LNCaP clone FGC (cell line): ENCODE data around the gene COA8.

ENCODE experiments used
- DNase-seq: peaks from one replicate; pipeline ENCODE4 v3.0.0-alpha.2; 2011; ENCODE audit warnings: low read depth
- H3K4me3 ChIP-seq: 2 replicates; pipeline ENCODE4 v1.5.1; 2011; ENCODE audit warnings: mild to moderate bottlenecking, low read depth, low read length, control low read depth
- TF ChIP-seq, protein P1 (sequence below): IDR thresholded peaks from 2 replicates; pipeline ENCODE4 v1.5.1; 2012; ENCODE audit warnings: mild to moderate bottlenecking; ENCODE audit not compliant: control insufficient read depth, insufficient read depth; ENCODE audit errors: extremely low read depth

COA8 gene

GRCh38 chr14:103519043-103519836 is 43.5 kb upstream of the COA8 start:
- H3K4me3 ChIP-seq, result peak overlapping the region; percentile 88
- no peak for DNase-seq
- TF ChIP-seq, protein P1, sequence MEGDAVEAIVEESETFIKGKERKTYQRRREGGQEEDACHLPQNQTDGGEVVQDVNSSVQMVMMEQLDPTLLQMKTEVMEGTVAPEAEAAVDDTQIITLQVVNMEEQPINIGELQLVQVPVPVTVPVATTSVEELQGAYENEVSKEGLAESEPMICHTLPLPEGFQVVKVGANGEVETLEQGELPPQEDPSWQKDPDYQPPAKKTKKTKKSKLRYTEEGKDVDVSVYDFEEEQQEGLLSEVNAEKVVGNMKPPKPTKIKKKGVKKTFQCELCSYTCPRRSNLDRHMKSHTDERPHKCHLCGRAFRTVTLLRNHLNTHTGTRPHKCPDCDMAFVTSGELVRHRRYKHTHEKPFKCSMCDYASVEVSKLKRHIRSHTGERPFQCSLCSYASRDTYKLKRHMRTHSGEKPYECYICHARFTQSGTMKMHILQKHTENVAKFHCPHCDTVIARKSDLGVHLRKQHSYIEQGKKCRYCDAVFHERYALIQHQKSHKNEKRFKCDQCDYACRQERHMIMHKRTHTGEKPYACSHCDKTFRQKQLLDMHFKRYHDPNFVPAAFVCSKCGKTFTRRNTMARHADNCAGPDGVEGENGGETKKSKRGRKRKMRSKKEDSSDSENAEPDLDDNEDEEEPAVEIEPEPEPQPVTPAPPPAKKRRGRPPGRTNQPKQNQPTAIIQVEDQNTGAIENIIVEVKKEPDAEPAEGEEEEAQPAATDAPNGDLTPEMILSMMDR, result no peak

DNA sequence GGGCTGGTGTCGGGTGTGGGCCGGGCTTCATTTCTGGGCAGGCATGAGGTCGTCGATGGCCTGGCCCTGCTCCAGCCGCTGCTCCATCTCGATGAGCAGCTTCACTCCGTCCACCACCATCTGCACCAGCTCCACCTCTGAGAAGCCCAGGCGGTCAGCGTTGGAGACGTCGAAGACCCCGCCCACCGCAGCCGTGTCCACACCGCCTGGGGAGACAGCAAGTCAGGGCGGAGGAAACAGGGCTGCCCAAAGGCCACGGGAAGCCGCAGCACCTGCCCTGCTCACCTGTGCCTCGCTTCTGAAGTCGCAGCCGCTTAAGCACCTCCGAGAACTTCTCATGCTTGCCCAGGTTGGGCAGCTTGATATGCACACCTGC is 42.9 kb upstream of the COA8 start:
- no peak for DNase-seq
- H3K4me3 ChIP-seq, result peak overlapping the region; percentile 88
- TF ChIP-seq, protein P1, result no peak

DNA sequence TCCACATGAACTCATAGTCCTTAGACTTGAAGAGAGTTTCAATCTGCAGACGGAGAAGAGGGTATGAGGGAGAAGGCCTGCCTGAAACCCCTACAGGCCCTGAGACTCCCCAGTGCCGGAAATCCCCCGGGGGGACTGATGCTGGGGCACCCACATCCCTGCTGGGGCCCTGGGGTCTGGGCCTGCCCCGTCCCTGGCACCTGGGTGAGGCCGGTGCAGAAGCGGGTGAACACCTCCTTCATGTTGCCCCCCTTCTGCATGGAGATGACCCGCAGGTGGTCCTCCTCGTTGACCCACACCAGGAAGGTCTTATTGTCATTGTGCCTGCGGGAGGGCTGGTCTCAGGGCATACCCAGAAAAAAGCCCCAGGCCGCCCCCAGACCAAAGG is 42.5 kb upstream of the COA8 start:
- H3K4me3 ChIP-seq, result peak overlapping the region; percentile 88
- TF ChIP-seq, protein P1, result no peak
- no peak for DNase-seq

GRCh38 chr14:103520657-103521437 is 41.9 kb upstream of the COA8 start:
- peak overlapping the region; percentile 88 for H3K4me3 ChIP-seq
- TF ChIP-seq, protein P1, result peak; percentile 77

DNA sequence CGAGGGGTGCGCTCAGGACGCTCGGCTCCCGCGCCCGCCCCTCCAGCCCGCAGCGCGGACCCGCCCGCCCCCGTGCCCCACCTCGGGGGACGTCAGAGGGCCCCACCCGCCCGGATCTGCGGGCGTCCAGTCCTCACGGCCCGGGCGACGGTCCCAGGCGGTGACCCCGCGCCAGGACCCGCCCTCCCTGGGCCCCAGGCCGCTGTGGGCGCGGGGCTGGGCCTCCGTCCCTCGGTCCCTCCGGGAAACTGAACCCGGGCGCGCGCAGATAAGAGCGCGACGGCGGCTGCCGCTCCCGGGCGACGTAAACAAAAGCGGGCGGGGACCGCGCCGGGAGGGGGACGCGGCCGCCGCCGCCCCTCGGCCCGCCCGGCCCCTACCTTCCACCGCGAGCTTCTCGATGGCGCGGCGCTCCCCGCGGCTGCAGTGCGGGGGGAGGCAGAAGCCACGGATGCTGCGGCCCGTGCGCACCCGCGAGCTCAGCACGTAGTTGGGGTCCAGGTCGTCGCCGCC is 41.3 kb upstream of the COA8 start:
- DNase-seq, result no peak
- peak overlapping the region; percentile 88 for H3K4me3 ChIP-seq
- TF ChIP-seq, protein P1, result no peak

More at GRCh38 chr14:103520657-103521437, 41.9 kb upstream of the COA8 start:
- DNase-seq, result no peak

- DNase-seq, result no peak
- TF ChIP-seq, protein P1, result no peak
- peak overlapping the region; percentile 88 for H3K4me3 ChIP-seq
These were observed 40.7 kb upstream of the COA8 start for GRCh38 chr14:103521951-103522563.
